Measurements from ENCODE around the gene MOSMO. TPM values are rescaled to one million over a fixed set of nuclear protein-coding genes. Genes with fewer than 3 reads are reported as not detected.

Gene MOSMO
- total RNA-seq, result 1 to 10 TPM; 8.7 to 9.3 TPM

DNA sequence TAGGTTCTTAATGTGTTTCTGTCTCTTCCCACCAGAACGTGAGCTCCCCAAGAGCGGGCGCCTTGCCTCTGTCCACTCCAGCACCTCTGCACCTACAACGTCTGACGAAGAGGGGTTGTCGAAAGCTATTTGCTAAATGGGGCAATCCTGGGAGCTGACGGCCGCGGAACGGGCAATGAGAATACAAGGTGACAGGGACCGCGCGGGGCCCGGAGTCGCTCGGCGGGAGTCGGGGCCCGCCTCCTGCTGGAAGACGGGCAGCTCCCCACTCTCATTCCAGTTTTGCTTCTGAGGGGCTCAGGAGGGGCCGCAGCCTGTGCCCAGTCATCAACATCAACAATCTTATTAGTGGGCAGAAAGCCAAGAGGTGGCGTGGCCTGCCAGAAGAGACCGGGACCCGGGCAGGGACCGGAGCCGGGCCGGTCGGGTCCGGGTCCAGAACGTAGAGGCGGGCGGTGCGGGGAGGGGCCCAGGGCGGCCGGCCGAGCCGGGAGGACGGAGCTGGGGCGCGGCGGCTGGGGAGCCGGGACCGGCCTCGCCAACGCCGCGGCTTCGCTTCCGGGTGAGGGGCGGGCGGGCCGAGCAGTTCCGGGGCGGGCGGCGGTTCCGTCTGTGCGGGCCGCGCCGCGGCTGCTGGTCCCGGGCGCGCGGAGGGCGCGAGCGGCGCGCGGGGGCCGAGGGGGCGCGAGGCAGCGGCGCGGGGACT lies at the start of gene MOSMO:
Gene MOSMO (plus strand): TSS at position 603 of the 706 bp plus-strand sequence. CDS start 191 bp downstream, outside the sequence.
- ChIA-PET CTCF (interaction anchor here (0.8 to 9.1 kb wide), 7 partner anchors 12 to 181 kb away, joined by 3 to 61 read pairs (median 4); no protein-coding TSS in a partner anchor), POLR2A (interaction anchor here (0.7 to 1.3 kb wide), 4 partner anchors 9 to 182 kb away, joined by 3 to 6 read pairs (median 5); no protein-coding TSS in a partner anchor)

DNA sequence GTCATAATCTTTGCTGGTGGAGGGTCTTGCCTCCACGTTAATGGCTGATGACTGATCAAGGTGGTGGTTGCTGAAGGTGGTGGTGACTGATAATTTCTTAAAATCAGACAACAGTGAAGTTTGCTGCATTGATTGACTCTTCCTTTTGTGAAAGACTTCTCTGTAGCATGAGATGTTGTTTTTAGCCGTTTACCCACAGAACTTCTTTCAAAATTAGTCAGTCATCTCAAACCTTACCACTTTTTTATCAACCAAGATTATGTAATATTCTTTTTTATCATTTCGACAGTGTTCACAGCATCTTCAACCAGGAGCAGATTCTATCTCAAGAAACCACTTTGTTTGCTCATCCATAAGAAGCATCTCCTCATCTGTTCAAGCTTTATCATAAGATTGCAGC lies 48.9 kb upstream of the MOSMO start:
- POLR2A ChIA-PET, result no interaction called here
- CTCF ChIA-PET, result no interaction called here

DNA sequence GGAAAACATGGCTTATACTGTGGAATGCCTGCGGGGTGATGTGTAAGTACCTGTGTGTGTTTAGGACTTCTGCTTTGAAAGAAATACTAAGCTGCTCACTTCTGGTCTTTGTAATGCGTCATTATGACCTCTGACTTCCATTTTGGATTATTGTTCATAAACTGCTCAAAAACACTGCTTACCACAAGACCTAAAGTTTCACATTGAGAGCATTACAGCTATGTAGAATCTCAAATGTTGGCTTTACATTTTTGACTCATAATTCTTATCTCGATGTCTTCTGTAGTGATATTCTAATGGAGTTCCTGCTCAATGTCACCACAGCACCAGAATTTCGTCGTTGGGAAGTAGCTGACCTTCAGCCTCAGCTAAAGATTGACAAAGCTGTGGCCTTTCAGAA lies 45.4 kb upstream of the MOSMO start:
- CTCF ChIA-PET, result no interaction called here
- POLR2A ChIA-PET, result interaction anchor here (1.0 to 1.2 kb wide), 2 partner anchors 9 to 10 kb away, joined by 3 read pairs; partner anchors contain the start of gene UQCRC2

DNA sequence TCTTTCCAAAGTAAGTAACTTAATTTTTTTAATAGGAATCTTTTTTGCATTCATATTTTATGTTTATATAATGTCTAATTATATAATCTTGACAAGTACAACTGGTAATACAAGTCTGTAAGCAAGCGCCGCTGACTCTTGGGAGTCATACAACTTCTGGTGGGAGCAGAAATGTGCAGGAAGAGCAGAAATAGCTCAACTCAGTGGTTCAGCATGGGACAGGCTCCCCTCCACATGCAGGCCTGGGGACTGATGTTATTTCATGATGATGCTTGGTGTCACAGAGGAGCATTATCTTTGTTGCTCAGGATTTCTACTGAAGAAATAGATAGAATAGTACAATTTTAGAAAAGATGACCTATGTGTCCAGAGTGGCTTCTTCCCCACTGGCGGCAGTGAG lies 44.0 kb upstream of the MOSMO start:
- ChIA-PET POLR2A (interaction anchor here (0.5 kb wide), 1 partner anchor 952 kb away, joined by 3 read pairs; no protein-coding TSS in a partner anchor), CTCF (no interaction called here)

DNA sequence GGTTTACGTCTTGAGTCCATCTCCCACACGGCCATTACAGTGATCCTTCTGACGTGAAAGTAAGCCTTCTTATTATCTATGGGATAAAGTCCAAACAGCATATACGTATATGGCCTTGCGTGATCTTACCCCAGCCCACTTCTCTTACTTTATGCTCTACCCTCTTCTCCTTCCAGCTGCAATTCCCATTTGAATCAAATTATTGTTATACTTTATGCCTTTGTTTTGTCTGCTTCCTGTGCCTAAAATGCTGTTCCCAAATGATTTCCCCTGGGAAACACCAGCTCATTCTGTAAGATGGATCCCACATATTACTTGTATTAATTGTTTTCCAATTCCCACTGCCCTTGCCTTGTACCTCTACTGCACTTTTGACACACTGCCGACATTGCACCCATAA lies 43.6 kb upstream of the MOSMO start:
- CTCF ChIA-PET, result no interaction called here
- POLR2A ChIA-PET, result interaction anchor here (0.5 kb wide), 1 partner anchor 952 kb away, joined by 3 read pairs; no protein-coding TSS in a partner anchor

DNA sequence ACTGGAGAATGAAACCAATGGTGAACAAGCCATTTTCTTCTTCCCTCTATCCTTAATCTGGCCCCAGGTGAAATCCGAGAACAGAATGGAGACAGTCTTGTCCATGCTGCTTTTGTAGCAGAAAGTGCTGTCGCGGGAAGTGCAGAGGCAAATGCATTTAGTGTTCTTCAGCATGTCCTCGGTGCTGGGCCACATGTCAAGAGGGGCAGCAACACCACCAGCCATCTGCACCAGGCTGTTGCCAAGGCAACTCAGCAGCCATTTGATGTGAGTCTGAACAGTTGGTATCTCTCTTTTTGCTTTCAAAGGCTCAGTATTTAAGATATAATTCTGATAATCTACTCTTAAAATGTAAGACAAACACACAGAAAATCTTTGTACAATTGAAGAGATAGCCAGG lies 36.1 kb upstream of the MOSMO start:
- ChIA-PET CTCF (no interaction called here), POLR2A (no interaction called here)

DNA sequence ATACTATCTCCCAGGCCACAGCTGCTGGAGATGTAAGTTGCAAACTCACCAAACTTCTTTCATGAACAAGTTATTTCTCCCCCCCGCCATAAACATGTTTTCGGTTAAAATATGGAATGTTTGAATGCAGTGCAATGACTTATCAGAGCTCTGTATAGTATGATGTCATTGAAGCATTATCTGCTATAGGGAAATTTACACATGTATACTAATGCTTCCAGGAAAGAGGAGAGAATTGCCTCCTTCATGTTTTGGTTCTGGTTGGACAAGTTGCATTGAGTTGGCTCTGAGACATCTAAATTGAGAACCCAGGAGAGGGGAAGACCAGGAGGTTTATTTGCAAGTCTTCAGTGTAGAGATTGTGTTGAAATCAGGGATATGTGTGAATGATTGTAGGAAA lies 34.0 kb upstream of the MOSMO start:
- ChIA-PET POLR2A (no interaction called here), CTCF (interaction anchor here (0.8 kb wide), 1 partner anchor 34 kb away, joined by 3 read pairs; the partner anchor contains the start of gene MOSMO)

DNA sequence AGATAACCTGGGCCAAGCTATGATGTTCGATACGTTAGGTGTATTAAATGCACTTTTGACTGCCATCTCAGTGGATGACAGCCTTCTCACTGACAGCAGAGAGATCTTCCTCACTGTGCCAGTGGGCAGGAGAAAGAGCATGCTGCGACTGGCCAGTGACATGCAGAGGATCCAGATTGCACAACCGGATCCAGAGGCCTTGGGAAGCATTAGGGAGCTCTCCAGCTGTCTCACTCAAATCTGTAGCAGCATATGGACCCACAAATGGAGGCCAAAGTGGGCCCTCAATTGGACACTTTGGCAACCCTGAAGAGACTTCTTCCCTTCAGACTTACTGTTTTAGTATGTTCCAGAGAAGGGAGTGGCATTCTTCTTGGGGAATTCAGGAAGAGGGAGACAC lies 27.9 kb upstream of the MOSMO start:
- ChIA-PET POLR2A (no interaction called here), CTCF (interaction anchor here (0.7 kb wide), 1 partner anchor 18 kb away, joined by 3 read pairs; no protein-coding TSS in a partner anchor)

DNA sequence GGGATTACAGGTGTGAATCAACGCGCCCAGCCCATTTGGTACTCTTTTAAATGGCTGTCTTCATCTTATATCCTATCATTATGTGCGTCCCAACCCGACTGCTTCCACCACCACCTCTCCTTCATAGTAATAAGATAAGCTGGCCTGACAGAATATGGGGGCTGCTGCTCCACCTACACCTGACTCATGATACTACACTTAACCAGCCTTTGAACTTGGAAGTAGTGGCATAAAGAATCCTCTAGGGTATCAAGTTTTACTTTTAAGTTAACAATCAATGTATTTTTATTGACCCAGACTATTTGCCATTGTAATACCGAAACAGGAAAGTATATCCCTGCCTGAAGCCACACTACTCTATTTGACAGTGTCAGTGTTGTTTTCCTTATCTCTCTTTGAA lies 25.8 kb upstream of the MOSMO start:
- ChIA-PET CTCF (interaction anchor here (0.7 to 1.6 kb wide), 4 partner anchors 15 to 905 kb away, joined by 3 to 5 read pairs (median 3); no protein-coding TSS in a partner anchor), POLR2A (no interaction called here)

DNA sequence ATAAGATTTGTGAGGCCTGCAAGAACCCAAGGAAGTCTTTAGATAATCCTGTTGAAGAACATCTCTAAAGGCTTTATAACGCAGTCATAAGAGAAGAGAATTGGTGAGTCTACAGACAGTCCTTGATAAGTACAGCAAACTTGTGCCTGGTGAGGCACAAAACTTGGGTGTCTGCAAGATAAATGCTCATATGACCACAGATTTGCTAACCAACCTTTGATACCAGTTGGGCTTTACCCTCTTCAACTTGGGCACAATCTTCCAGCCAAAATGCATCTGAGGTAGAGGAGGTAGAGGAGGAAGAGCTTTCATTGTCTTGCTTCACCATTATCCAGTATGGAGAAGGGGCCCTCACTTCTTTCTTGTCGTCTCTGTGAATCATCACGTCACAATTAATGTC lies 23.8 kb upstream of the MOSMO start:
- CTCF ChIA-PET, result no interaction called here
- POLR2A ChIA-PET, result no interaction called here

DNA sequence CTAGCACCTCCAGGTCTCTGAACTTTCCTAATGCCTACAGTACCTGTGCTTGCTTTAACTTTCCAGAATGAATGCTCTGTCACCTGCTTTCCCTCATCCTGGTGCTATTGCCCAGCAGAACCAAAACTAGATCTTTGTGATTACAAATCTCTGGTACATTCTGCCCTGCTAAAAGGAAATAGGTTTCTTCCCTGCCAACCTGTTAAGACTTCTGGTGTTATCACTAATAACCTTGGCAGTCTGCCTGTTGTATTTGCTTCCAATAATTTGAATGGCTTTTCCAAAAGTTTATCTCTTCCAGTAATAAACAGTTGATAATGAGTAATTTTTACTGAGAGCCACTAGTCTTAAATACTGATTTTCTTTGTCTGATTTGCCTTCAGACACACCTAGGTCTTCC lies 22.4 kb upstream of the MOSMO start:
- ChIA-PET CTCF (no interaction called here), POLR2A (no interaction called here)

DNA sequence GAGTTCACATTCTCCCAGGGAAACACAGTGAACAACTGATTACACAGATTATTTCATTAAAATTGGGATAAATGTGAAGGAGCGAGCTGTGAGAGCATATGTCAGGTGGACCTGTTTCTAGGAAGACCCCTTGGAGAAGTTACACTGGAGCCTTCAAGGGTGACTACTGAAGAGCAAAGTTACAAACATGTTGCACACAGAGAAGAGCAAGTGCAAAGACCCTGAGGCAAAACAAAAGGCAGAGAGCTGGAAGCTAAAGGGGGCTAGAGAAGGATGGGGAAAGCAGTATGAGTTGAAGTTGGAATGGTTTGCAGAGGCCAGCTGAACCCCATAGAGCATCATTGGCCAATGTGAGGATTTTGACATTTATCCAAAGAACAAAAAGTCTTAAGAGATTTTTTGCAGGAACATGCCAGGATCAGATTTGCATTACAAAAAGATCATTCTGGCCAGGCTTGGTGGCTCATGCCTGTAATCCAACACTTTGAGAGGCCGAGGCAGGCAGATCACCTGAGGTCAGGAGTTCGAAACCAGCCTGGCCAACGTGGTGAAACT lies 21.1 kb upstream of the MOSMO start:
- ChIA-PET POLR2A (no interaction called here), CTCF (no interaction called here)

DNA sequence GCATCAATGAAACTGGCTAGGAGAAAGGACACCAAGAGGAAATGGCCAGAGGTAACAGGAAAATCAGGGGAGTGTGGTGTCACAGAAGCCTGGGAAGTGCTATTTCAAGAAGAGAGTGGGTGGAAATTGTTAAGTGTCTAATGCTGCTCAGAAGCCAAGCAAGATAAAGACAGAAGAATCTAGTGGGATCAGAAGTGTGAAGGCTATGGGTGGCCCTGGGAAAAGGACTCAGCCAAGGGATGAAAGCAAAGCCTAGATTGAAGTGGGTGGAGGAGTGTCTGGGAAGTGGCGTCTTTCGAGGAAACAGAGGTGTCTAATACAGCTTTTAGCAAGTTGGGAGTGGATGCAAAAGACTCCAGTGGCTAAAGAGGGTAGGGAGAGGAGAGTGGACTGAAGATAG lies 20.4 kb upstream of the MOSMO start:
- POLR2A ChIA-PET, result no interaction called here
- CTCF ChIA-PET, result no interaction called here

DNA sequence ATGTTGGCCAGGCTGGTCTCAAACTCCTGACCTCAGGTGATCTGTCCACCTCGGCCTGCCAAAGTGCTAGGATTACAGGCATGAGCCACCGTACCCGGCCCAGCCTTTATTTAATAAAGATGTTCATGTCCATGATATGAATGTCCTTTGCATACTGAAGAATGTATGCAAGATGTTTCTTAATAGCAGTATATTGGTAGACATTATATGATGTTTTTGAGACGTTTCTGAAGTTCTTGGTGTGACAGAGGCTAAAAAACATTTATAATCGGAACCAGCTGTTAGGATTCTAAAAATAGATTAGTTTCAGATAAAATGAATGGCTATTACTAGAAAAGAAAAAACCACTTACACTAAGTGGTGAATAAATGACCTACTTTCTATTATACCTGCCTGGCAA lies 18.8 kb upstream of the MOSMO start:
- POLR2A ChIA-PET, result no interaction called here
- CTCF ChIA-PET, result interaction anchor here (1.1 kb wide), 2 partner anchors 29 to 89 kb away, joined by 3 to 5 read pairs; no protein-coding TSS in a partner anchor

DNA sequence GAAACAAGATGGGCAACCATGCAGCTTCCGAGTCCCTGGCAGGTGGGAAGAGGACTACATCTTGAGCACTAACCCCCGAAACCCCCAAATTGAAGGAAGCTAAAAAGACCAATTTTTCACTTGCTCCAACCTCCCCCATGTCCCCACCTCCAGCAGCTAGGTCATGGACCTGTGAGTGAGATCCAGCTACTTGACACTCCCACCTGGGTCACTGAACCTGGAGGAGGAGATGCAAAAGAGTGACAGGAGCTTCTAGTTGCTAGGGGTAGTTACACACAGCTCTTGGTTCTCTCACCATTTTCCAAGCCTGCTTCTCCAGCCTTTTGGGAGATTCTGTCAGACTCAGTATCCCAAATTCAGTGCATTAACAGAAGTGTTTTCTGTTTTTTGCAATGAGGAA lies 18.2 kb upstream of the MOSMO start:
- CTCF ChIA-PET, result interaction anchor here (0.5 to 1.3 kb wide), 7 partner anchors 9 to 302 kb away, joined by 3 to 5 read pairs (median 3); no protein-coding TSS in a partner anchor
- POLR2A ChIA-PET, result no interaction called here

DNA sequence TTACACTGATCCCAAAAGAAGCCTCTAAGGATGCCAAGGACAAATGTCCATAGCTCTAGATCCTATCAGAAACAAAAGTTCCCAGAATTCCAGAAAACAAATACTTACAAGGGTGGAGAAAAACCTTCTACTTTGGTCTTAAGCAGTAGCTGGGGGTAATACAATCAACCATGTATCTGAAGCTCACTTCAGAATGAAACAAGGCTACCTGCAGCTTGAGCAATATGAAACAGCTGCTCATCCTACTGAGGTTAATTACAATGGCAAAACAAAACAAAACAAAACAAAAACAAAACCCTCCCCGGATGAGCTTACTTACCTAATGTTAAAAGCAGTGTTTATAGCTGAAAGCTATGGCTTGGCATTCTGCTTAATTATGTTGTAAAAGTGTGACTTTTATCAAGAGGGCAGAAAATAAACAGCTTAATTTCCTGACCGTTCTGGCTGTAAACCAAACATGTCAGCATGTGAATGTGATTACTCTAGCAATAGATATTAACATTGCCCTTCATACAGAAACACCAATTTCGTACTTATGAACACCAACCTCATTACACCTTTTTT lies 17.4 kb upstream of the MOSMO start:
- ChIA-PET POLR2A (no interaction called here), CTCF (interaction anchor here (0.7 to 1.3 kb wide), 3 partner anchors 8 to 198 kb away, joined by 3 to 5 read pairs (median 4); no protein-coding TSS in a partner anchor)

DNA sequence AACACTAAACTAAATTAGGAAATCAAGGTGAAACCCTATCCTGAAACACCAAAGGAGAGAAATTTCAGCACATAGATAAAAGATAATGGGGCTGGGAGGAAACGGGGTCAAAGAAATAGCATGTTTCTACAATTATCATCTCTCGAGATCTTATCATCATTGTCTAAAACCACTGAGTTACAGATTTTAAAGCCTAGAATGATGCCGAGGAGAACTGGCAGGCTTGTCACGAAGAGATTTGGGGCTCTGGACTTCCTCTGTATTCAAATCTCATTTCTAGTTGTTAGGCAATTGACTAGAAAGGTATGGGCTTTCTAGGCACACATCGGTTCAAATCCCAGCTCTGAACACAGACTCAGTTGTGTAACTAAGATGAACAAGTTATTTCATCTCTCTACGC lies 16.3 kb upstream of the MOSMO start:
- POLR2A ChIA-PET, result no interaction called here
- CTCF ChIA-PET, result interaction anchor here (0.7 to 1.8 kb wide), 3 partner anchors 17 to 195 kb away, joined by 3 to 6 read pairs (median 4); partner anchors contain the start of gene MOSMO

DNA sequence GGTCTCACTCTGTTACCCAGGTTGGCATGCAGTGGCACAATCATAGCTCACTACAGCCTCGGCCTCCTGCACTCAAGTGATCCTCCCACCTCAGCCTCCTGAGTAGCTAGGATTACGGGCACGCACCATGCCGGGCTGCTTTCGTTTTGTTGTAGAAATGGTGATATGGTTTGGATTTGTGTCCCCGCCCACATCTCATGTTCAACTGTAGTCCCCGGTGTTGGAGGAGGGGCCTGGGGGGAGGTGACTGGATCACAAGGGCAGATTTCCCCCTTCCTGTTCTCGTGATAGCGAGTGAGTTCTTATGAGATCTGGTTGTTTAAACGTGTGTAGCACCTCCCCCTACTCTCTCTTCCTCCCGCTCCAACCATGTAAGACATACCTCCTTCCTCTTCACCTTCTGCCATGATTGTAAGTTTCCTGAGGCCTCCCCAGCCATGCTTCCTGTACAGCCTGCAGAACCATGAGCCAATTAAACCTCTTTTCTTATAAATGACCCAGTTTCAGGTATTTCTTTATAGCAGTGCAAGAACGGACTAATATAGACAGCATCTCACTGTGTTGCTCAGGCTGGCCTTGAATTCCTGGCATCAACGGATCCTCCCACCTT lies 12.9 kb upstream of the MOSMO start:
- ChIA-PET CTCF (interaction anchor here (0.8 kb wide), 1 partner anchor 83 kb away, joined by 3 read pairs; no protein-coding TSS in a partner anchor), POLR2A (no interaction called here)

DNA sequence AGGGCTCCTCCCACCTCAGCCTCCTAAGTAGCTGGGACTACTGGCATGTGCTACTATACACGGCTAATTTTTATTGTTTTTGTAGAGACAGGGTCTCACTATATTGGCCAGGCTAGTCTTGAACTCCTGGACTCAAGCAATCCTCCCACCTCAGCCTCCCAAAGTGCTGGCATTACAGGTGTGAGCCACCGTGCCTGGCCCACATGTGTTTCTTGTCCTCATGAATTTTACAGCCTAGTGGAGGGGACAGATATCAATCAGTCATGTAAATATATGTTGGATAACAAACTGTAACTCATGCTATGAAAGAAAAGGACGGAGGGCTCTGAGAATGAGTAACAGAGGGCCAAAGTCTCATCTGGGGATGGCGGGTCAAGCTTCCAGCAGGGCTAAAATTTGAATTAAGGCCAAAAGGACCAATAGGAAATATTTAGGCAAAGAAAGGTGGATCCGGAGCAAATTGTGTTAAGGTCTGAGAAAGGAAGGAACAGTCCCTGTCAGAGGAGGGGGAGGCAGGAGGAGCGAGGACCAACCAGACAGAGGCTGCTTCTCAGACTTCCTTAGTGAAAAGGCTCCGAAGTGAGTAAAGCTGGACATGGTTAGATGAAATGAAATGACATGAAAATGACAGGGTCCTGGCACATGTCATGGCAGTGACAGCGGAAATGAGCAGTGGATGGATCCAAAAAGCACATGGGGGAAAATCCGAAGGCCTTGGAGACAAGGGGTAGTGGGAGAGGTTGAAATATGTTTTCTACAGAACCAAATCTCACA lies 10.8 kb upstream of the MOSMO start:
- ChIA-PET CTCF (interaction anchor here (0.8 to 1.2 kb wide), 3 partner anchors 17 to 192 kb away, joined by 3 read pairs; no protein-coding TSS in a partner anchor), POLR2A (no interaction called here)

Data from activated CD8-positive, alpha-beta memory T cell treated with anti-CD3 and anti-CD28 coated beads for 36 hours (primary cell).